IPS-NIHi7 (cell line): ENCODE measurements around the gene KLF11.
"Not testable (repeated sequence)": the region's sequence is repeated elsewhere in the genome, so short reads cannot be mapped to it uniquely, and the experiment has no call there.

ENCODE experiments used
- DNase-seq: peaks from one replicate; pipeline ENCODE4 v3.0.0; 2012; ENCODE audit warnings: mixed read lengths; ENCODE audit errors: extremely low spot score

KLF11 gene

DNA sequence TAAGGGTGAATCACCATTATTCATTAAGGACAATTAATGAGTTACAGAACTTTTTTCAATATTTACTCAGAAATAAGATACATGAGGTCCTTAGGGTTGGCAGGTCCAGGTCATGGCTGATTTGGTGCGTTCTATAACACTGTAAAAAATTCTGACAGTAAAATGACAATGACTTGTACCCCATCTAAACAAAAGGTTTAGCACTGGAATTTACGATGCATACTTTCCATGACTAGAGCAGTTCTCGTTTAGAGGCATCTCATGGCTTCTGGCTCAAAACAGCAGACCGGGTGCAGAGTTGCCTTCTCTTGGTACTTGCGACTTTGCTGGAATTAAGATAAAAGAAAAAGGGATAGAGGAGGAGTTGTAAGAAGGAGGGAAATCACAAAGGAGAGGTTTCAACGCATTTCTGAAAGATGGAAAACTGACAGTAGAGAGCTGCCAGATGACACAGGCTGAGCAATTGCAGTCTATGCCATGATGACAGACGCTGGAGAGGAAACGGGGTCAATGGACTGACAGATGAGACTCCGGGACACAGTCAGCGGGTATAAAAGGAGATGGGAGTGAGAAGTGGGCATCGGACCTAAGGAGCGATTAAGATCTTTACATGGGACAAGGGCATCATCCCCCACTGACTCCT is 41.0 kb downstream of the KLF11 start:
- no peak for DNase-seq

DNA sequence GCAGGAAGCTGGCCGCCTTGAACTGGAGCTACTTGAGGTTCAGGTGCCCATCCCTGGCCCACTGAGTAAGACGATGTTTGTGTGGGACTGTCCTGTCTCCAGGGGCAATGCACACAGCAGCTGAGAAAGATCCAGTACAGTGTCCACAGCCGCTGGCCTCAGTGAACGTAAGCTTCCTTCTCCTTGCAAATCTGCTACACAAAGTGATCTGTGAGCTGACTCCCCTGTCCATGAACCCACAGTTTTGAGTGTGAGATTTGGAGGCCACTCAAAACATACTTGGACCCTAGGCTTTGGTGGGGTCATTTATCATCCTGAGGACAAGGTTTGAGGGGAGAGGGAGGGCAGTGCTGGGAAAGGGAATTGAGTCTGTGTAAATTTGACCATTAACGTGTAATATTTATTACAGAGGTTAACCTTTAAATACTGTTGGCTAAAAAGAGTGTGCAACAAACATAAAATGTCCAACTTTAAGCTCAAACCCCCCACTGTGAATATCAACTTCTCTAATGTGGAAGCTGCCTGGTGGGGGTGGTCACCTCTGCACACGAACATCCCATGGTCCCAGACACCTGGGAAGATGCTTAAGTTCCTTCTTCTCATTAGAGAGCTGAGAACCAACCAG is 41.8 kb downstream of the KLF11 start:
- no peak for DNase-seq

DNA sequence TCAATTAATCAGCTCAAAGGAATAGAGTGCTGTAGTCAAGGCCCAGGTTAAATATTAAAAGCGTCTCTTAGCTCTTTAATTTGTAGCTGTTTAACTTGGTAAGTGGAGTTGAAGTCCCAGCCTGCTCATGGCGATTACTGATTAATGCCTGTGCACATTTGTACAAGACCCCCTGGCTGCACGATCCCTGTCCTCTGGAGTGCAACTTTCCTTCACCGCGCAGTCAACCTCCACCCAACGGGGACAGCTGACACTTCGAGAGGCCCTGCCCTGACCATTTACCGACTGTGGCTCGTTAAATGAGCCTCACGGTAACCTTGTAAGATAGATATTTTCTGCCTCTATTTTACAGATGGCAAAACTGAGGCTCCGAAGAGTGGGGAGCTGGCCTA is 42.3 kb downstream of the KLF11 start:
- DNase-seq = no peak

DNA sequence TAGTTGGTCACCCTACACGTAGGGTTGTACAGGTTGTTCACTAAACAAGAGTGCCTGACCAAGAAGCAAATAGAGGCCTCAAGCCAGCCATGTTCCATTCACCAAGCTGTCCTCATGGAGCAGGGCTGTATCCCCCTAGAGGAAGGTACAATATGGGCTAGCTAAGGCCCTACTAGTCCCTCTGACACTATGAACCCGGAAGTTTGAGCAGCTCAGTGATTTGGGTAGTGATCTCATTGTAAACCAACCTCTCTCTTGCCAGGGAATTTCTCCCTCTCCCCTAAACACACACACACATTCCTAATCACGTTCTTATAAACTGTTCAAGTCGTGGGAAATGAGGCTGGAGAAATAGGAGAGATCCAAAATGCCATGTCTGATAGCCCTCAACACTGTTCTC is 43.6 kb downstream of the KLF11 start:
- DNase-seq = no peak

DNA sequence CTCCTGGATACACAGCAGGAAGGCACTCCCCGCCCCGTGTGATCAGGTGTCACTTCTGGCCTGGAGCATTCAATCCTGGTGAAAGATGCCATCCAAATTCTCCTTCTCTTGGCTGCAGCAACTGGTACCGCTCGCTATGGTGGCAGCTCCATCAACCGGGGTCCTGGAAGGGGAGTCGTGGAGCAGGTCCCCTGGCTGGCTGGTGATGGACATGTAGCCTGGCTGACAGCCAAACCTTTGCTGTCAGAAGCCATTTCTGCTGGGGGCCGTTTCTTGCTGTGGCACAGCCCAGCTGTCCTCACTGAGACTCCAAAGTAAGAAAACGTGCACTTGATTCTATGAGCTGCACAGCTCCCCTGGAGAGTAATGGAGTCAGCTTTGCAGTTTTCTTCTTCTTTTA is 44.0 kb downstream of the KLF11 start:
- DNase-seq = no peak

DNA sequence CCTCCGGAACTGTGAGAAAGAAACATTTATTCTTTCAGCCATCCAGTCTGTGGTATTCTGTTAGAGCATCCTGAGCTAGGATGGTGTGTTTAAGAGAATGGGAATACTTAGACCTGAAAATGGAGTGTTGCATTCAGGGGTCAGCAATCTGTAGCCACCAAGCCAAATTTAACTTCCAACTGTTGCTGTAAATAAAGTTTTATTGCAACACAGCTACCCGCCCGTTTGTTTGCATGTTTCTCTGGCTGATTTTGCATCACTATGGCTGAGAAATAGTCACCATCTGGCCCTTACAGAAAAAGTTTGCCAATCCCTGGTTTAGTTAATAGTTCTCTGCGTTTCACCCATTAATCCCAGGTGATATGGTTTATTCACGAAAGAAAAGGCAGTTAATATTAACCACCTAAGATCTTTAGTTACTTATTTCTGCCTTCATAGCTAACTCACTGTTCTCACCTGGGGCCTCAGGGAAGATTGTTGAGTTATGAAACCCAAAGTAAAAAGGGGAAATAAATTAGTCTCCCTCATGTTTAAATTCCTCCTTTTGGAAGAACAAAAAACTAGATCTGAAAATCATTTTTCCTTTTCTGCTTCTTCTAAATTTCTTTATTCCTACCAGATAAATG is 46.3 kb downstream of the KLF11 start:
- DNase-seq = no peak

DNA sequence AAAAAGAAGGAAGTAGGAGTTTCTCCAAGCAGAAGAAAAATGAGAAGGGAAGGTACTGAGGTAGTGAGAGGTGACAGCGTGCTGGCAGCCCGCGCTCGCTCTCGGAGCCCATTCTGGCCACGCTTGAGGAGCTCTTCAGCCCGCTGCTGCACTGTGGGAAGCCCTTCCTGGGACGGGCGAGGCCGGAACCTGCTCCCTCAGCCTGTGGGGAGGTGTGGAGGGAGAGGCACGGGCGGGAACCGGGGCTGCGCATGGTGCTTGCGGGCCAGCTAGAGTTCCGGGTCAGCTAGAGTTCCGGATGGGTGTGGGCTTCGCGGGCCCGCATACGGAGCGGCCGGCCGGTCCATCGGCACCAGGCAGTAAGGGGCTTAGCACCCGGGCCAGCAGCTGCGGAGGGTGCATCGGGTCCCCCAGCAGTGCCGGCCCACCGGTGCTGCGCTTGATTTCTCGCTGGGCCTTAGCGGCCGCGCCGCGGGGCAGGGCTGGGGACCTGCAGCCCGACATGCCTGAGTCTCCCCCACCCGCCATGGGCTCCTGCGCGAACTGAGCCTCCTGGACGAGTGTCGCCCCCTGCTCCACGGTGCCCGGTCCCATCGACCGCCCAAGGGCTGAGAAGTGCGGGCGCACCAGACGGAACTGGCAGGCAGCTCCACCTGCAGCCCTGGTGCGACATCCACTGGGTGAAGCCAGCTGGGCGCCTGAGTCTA is 48.0 kb downstream of the KLF11 start:
- no peak for DNase-seq

DNA sequence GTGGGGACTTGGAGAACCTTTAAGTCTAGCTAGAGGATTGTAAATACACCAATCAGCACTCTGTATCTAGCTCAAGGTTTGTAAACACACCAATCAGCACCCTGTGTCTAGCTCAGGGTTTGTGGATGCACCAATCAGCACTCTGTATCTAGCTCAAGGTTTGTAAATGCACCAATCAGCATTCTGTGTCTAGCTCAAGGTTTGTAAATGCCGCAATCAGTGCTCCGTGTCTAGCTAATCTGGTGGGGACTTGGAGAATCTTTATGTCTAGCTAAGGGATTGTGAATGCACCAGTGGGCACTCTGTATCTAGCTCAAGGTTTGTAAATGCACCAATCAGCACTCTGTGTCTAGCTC is 48.5 kb downstream of the KLF11 start:
- not testable (repeated sequence) for DNase-seq

DNA sequence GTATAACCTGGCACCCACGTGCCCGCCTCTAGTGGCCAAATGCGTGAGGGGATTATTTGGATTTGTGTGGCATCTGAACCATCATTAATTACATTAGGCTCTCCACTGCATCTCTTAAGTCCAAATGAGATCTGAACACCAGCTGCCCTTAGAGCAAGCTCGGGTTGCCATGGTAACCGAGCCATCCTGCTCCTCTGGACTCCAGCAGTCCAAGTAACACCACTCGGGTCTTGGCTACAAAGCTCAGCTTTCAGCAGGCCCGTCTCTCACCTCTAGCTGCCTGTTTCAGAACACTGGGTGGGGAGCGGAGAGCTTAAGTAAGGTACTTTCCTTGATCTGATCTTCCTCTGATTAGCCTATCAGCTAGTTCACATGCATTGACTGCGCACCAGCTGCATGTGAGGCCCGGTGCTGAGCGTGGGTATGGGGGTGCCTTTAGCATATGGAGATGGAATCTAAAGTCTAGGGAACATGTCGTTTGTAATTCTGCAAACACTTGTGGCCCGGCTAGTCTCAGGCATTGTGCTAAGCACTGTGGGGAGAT is 51.0 kb downstream of the KLF11 start:
- no peak for DNase-seq

DNA sequence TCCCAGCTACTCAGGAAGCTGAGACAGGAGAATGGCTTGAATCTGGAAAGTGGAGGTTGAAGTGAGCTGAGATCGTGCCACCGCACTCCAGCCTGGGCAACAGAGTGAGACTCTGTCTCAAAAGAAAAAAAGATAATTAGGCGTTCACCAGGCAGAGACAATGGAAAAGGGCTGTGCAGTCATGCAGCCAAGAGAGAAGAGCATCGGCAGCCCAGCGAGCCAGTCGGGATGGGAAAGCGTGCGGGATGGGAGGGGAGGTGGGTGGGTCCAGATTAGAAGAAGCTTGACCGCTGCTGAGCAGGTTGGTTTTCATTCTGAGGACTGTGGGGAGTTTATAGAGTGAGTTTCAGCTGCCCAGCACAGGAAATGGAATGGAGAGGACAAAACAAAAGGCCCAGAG is 51.8 kb downstream of the KLF11 start:
- no peak for DNase-seq

DNA sequence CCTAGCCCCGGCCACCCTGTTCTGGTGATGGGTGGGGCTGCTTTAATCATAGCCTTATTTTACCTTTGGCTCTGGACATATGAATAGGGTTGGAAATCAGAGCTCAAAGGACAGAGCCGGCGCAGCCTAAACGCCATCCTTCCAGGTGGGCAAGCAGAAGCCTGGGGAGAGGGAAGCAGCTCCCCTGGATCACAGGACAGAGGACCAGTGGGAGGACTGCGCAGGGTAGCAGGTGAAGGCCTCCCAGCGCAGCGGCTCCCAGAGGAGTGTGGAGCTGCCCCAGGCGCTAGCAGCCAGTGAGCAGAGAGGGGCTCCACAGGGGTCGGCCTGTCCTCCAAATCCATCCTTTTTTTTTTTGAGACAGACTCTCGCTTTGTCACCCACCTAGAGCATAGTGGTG is 53.3 kb downstream of the KLF11 start:
- DNase-seq = no peak

DNA sequence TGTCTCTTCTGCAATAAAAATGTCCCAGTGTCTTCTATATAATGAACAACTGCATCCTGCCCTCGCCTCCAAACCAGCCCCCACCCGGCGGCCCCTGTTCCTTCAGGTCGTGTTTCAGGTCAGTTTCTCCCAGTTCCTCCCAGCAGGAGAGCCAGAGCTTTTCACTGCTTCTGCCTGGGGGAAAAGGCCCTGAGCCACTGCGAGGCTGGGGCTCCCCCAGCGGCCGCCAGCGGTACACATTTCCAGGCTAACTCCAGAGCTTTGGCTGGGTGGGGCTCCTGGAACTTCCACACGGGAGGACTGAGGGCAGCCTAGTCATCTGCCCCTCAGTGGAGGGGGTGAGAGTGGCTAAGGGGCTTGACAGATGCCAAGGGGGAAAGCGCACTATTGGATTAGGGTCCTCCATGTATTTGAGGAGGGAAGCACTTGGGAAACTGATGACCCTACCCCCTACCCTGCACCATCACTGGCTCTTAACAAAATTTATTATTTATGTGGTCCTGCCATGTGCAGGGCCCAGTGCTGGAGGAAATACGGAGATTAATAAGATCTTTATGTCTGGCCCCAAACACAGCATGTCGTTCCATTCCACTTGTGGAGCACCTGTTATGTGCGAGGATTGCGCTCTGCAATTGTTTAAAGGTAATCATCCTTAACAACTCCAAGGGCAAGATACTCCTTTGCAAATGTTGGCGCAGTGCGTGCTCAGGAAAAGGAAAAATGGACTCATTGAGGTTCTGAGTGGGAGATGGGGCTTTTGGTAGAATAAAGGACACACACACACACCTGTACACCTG is 54.2 kb downstream of the KLF11 start:
- peak; percentile 94 for DNase-seq

DNA sequence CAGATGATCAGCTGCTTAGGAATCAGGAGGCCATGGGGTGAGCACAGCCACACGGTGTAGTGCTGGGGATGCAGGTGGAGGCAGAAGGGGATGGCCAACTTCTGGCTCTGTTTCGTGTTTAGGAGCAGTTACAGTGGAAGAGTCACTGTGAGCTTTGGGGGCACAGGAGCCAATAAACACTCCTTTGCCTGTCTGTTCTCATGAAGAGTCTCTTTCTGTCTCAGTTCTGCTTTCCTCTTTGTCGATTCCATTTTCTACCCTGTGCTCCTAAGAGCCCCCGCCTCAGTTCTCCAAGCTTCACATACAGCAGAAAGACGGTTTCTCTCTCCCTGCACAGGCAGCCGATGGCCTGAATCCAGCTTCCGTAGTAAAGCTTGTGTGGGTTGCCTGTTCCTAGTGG is 58.1 kb downstream of the KLF11 start:
- DNase-seq = no peak

DNA sequence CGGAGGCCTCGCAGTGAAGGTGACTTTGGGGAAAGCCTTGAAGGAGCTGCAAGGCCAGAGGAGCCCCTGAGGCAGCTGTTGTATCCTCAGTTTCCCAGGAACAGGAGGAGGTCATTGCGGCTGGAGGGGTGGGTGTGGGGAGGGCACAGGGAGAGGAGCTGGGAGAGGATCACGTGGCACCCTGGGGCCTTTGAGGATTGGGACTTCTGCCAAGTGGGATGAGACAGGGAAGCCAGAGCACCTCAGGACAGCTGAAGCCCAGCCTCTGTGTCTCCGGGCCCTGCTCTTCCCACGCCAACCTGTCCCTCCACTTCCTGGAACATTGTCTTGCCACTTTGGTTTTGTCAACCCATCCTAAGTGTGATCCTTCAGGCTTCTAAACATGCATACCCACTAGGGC is 59.8 kb downstream of the KLF11 start:
- no peak for DNase-seq
